Natural killer cell (primary cell): Measurements from ENCODE around the gene NEDD4L. TPM values are rescaled to one million over a fixed set of nuclear protein-coding genes. Genes with fewer than 3 reads are reported as not detected.

Experiments
- ATAC-seq, 3 donors: fragments of 150-1000 bp in 2 of 3; fragments of 200-7000 bp in 1 of 3; cut with Tn5 transposase; 1 replicate in 1 of 3; 2 replicates in 2 of 3; pipeline ENCODE4 v1.10.0; 2021; ENCODE audit warnings: mild to moderate bottlenecking in 2 of 3, moderate library complexity in 2 of 3
- DNase-seq, 2 donors: peaks; one replicate each; pipeline versions ENCODE4 v3.0.0 to v3.0.0-alpha.2; 2013 to 2021; ENCODE audit warnings: mixed read lengths in 1 of 2
- H3K27ac ChIP-seq: one replicate; pipeline ENCODE4 v1.5.1; 2013; ENCODE audit warnings: mild to moderate bottlenecking, low read length
- H3K27me3 ChIP-seq: one replicate; pipeline ENCODE4 v1.6.1; 2013; ENCODE audit warnings: low read length; ENCODE audit not compliant: control insufficient read depth, insufficient read depth
- H3K36me3 ChIP-seq: one replicate; pipeline ENCODE4 v1.6.1; 2013; ENCODE audit warnings: low read length; ENCODE audit not compliant: control insufficient read depth, insufficient read depth
- H3K4me1 ChIP-seq: one replicate; pipeline ENCODE4 v1.6.1; 2013; ENCODE audit warnings: low read length; ENCODE audit not compliant: control insufficient read depth, insufficient read depth
- H3K4me3 ChIP-seq: one replicate; pipeline ENCODE4 v1.5.1; 2013; ENCODE audit warnings: low read length
- H3K9me3 ChIP-seq: one replicate; pipeline ENCODE4 v1.6.1; 2013; ENCODE audit warnings: low read length; ENCODE audit not compliant: control insufficient read depth, insufficient read depth
- H3K27ac Mint-ChIP-seq, 2 donors: one replicate each; pipeline ENCODE4 v1.8.0; 2022; ENCODE audit warnings: mild to moderate bottlenecking in 2 of 2, mixed read lengths in 2 of 2, moderate library complexity in 1 of 2
- H3K27me3 Mint-ChIP-seq, 2 donors: one replicate each; pipeline ENCODE4 v1.8.0; 2022; ENCODE audit warnings: low read depth in 2 of 2, mixed read lengths in 2 of 2
- H3K36me3 Mint-ChIP-seq: one replicate; pipeline ENCODE4 v1.8.0; 2022; ENCODE audit warnings: mixed read lengths
- H3K4me1 Mint-ChIP-seq, 2 donors: one replicate each; pipeline ENCODE4 v1.8.0; 2022; ENCODE audit warnings: mixed read lengths in 2 of 2
- H3K4me3 Mint-ChIP-seq: one replicate; pipeline ENCODE4 v1.8.0; 2022; ENCODE audit warnings: mild to moderate bottlenecking, moderate library complexity, mixed read lengths
- H3K9me3 Mint-ChIP-seq, 2 donors: one replicate each; pipeline ENCODE4 v1.8.0; 2022; ENCODE audit warnings: mixed read lengths in 2 of 2
- CTCF ChIP-seq: fragments of 200-600 bp; IDR thresholded peaks from one replicate; pipeline ENCODE4 v1.8.0; 2022; ENCODE audit warnings: antibody characterized with exemption
- WGBS: methylation state at CpG from one replicate; pipeline ENCODE4 v1.1.7; 2013; ENCODE audit warnings: missing lambda C conversion rate; ENCODE audit not compliant: insufficient coverage; 5-methylcytosine and 5-hydroxymethylcytosine counted together
- intact Hi-C: fragments of 100-400 bp; cut with micrococcal nuclease; formaldehyde crosslinking; loops from one replicate; pipeline ENCODE4 v1.14.2; 2022
- total RNA-seq, 4 donors: library from RNA; stranded (reverse); fragments of 120-200 nt in 1 of 4; gene quantifications; one replicate each; pipeline versions ENCODE4 v1.2.3 to v1.2.4, GENCODE V29; 2013 to 2022

Gene NEDD4L
- total RNA-seq, 3 donors from 2014 or later (not counting 1 experiment from before 2014, with no cell fraction given): 3.4 to 15.3 (median 14.3) TPM

GRCh38 chr18:58025205-58025604 lies 18.8 kb upstream of the NEDD4L start:
- Histone ChIP-seq H3K36me3 (no peaks in the 10 kb centered on the region), H3K27ac (no peak overlapping the region), H3K9me3 (no peaks in the 10 kb centered on the region), H3K4me1 (no peaks in the 10 kb centered on the region), H3K4me3 (no peak overlapping the region), H3K27me3 (no peaks in the 10 kb centered on the region)
- peaks cover 0 to 5% of the 10 kb centered on the region in 2 donors for H3K27me3 Mint-ChIP-seq
- H3K27ac Mint-ChIP-seq: no peak overlapping the region
- no peaks in the 10 kb centered on the region for H3K9me3 Mint-ChIP-seq
- H3K4me3 Mint-ChIP-seq: no peak overlapping the region
- no peaks in the 10 kb centered on the region for H3K36me3 Mint-ChIP-seq
- DNase-seq: no peak
- no peaks in the 10 kb centered on the region for H3K4me1 Mint-ChIP-seq
- 96% methylated on average over 7 of the region's 7 CpGs for WGBS
- ATAC-seq: no peak
- intact Hi-C loops: no loop called here
- TF ChIP-seq CTCF: no peak

- H3K4me1 Mint-ChIP-seq: no peaks in the 10 kb centered on the region
- H3K4me1 ChIP-seq: no peaks in the 10 kb centered on the region
- no peaks in the 10 kb centered on the region for H3K27me3 ChIP-seq
- H3K27ac Mint-ChIP-seq: no peak overlapping the region
- no peaks in the 10 kb centered on the region for H3K36me3 Mint-ChIP-seq
- no peak overlapping the region for H3K27ac ChIP-seq
- no peaks in the 10 kb centered on the region for H3K9me3 Mint-ChIP-seq
- no peak overlapping the region for H3K4me3 Mint-ChIP-seq
- intact Hi-C loops: no loop called here
- WGBS: 83% methylated on average over 1 of the region's 2 CpGs
- no peaks in the 10 kb centered on the region for H3K9me3 ChIP-seq
- H3K4me3 ChIP-seq: no peak overlapping the region
- TF ChIP-seq CTCF: no peak
- ATAC-seq (no peak), DNase-seq (no peak)
- no peaks in the 10 kb centered on the region for H3K36me3 ChIP-seq
- peaks cover 0 to 3% of the 10 kb centered on the region in 2 donors for H3K27me3 Mint-ChIP-seq
Measured at GRCh38 chr18:58025733-58026132, 18.3 kb upstream of the NEDD4L start.

- TF ChIP-seq CTCF: no peak
- ATAC-seq (no peak), DNase-seq (no peak)
- no peak overlapping the region for H3K27ac Mint-ChIP-seq
- H3K36me3 ChIP-seq: no peaks in the 10 kb centered on the region
- H3K4me3 Mint-ChIP-seq: no peak overlapping the region
- no peak overlapping the region for H3K4me3 ChIP-seq
- H3K4me1 Mint-ChIP-seq: no peaks in the 10 kb centered on the region
- H3K27me3 ChIP-seq: no peaks in the 10 kb centered on the region
- no peaks in the 10 kb centered on the region for H3K36me3 Mint-ChIP-seq
- intact Hi-C loops: no loop called here
- no peaks in the 10 kb centered on the region for H3K9me3 Mint-ChIP-seq
- H3K4me1 ChIP-seq: no peaks in the 10 kb centered on the region
- H3K9me3 ChIP-seq: no peaks in the 10 kb centered on the region
- no peak overlapping the region for H3K27ac ChIP-seq
- H3K27me3 Mint-ChIP-seq: peaks cover 0 to 3% of the 10 kb centered on the region in 2 donors
- 83% methylated on average over 3 of the region's 3 CpGs for WGBS
Measured at GRCh38 chr18:58026395-58026794, 17.6 kb upstream of the NEDD4L start.

GRCh38 chr18:58026857-58027256 lies 17.2 kb upstream of the NEDD4L start:
- DNase-seq (no peak), ATAC-seq (no peak)
- Histone ChIP-seq H3K27me3 (no peaks in the 10 kb centered on the region), H3K9me3 (no peaks in the 10 kb centered on the region), H3K4me3 (no peak overlapping the region), H3K4me1 (no peaks in the 10 kb centered on the region), H3K36me3 (no peaks in the 10 kb centered on the region), H3K27ac (no peak overlapping the region)
- WGBS: 50% methylated on average over 2 of the region's 2 CpGs
- no peak for TF ChIP-seq CTCF
- H3K9me3 Mint-ChIP-seq: no peaks in the 10 kb centered on the region
- H3K4me3 Mint-ChIP-seq: no peak overlapping the region
- H3K4me1 Mint-ChIP-seq: no peaks in the 10 kb centered on the region
- no peaks in the 10 kb centered on the region for H3K36me3 Mint-ChIP-seq
- H3K27ac Mint-ChIP-seq: no peak overlapping the region
- H3K27me3 Mint-ChIP-seq: no peaks in the 10 kb centered on the region
- intact Hi-C loops: no loop called here
